ENCODE measurements around the gene ZFP36L1. TPM values are rescaled to one million over a fixed set of nuclear protein-coding genes. Genes with fewer than 3 reads are reported as not detected.

The ZFP36L1 gene
- total RNA-seq, 1 experiment from 2014 or later: 47.8 TPM

GRCh38 chr14:68741477-68741791 is 51.4 kb downstream of the ZFP36L1 start:
- Histone ChIP-seq H3K36me3 (replicated peaks; ENCODE audit: control insufficient read depth, insufficient read depth, low read length) (no peaks in the 10 kb centered on the region), H3K4me3 (ENCODE audit: insufficient read depth, low read depth, low read length) (no peak overlapping the region), H3K27me3 (ENCODE audit: control insufficient read depth, insufficient read depth, low read length) (no peaks in the 10 kb centered on the region)
- no peak for DNase-seq

GRCh38 chr14:68740788-68741476 is 51.9 kb downstream of the ZFP36L1 start:
- no peak for DNase-seq
- Histone ChIP-seq H3K4me3 (ENCODE audit: insufficient read depth, low read depth, low read length) (no peak overlapping the region), H3K36me3 (replicated peaks; ENCODE audit: control insufficient read depth, insufficient read depth, low read length) (no peaks in the 10 kb centered on the region), H3K27me3 (ENCODE audit: control insufficient read depth, insufficient read depth, low read length) (no peaks in the 10 kb centered on the region)

GRCh38 chr14:68739701-68740100 is 53.2 kb downstream of the ZFP36L1 start:
- H3K27me3 ChIP-seq (ENCODE audit: control insufficient read depth, insufficient read depth, low read length): no peaks in the 10 kb centered on the region
- no peaks in the 10 kb centered on the region for H3K36me3 ChIP-seq (replicated peaks; ENCODE audit: control insufficient read depth, insufficient read depth, low read length)
- H3K4me3 ChIP-seq (ENCODE audit: insufficient read depth, low read depth, low read length): no peak overlapping the region
- no peak for DNase-seq

- Histone ChIP-seq H3K36me3 (replicated peaks; ENCODE audit: control insufficient read depth, insufficient read depth, low read length) (no peaks in the 10 kb centered on the region), H3K4me3 (ENCODE audit: insufficient read depth, low read depth, low read length) (no peak overlapping the region), H3K27me3 (ENCODE audit: control insufficient read depth, insufficient read depth, low read length) (no peaks in the 10 kb centered on the region)
- no peak for DNase-seq
Measured at GRCh38 chr14:68738559-68738958, 54.3 kb downstream of the ZFP36L1 start.

Other genes with a start within 250 kb of the ZFP36L1 start
- gene ACTN1, start 186.2 kb upstream of the ZFP36L1 start, total RNA-seq (2014; rRNA removed; shearing (Covaris generic)): 161 and 169 TPM in 2 replicates

Data from H7 (cell line).